HTERT RPE-1 (cell line): Measurements from ENCODE around the gene SIRT7.

ENCODE experiments used
- in situ Hi-C: fragments of 300-500 bp; cut with MboI; formaldehyde crosslinking; loops from 4 replicates; pipeline ENCODE4 v1.14.3; 2020; ENCODE audit warnings: low sequenced_read_pairs

SIRT7 gene

DNA sequence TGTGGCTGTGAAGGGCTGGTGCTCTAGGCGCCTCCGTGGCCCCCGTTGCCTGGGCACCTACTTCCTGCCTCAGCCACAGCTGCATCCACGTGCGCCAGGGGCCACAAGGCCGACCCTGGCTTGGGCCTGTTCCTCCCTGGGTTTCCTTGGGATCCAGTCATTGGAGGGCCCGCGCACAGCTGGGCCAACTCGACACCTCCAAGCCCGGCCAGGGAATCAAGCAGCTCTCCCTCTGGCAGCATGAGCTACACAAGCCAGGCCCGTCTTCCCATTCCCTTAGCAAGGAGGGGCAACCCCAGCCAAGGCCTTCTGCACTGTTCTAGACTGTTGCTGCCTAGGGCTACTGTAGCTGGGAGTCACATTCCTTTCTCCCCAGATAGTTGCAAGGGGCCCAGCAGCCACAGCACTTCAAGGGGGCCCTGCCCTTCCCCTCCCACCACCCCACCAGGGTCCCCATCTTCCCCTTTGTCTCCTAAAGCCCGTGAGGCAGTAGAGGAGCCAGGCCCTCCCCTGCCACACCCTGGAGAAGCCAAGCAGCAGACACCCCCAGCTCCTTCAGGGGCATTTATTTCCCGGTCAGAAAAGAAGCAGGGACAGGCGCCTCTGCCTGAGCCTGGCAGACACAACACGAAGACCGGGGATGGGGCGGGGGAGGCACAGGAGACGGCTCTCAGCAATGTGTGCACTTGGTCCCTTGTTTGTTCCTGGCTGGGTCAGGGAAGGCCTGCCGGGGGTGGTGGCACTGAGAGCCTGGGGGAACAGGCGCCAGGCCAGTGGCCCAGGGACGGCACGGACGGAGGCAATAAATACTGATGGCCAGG lies 50.6 kb downstream of the SIRT7 start:
- in situ Hi-C loops: no loop called here

DNA sequence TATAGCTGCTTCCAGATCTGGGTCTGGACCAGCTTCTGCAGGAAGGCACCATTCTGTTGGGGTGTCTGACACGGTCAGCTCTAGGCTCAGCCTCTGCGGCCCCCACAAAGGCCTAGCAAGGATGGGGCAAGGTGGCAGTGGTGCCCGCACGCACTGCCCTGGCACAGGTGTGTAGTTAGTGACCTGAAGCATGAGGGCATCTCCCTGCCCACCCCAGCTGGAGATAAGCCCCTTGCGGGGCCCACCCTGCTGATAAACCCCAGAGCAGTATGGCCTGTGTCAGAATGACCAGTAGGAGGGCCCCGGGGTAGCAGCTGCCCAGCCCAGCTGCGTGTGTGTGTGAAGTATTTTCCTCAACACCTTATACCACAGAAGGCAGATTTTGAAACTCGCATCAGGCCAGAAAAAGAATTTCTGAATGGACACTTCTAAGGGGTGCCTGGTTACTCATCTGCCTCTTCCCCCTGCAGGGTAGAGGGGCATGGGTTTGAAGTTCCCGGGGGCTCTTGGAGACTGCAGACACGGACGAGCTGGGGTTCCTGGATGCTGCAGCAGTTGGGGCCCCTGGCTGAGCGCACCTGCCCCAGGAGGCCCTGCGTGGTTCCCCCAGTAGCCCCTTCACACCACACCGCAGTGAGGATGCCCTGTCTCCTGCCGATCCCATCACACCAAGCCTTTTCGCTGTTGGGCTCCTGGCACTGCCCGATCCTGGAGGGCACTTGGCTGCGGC lies 51.4 kb downstream of the SIRT7 start:
- in situ Hi-C loops: no loop called here

DNA sequence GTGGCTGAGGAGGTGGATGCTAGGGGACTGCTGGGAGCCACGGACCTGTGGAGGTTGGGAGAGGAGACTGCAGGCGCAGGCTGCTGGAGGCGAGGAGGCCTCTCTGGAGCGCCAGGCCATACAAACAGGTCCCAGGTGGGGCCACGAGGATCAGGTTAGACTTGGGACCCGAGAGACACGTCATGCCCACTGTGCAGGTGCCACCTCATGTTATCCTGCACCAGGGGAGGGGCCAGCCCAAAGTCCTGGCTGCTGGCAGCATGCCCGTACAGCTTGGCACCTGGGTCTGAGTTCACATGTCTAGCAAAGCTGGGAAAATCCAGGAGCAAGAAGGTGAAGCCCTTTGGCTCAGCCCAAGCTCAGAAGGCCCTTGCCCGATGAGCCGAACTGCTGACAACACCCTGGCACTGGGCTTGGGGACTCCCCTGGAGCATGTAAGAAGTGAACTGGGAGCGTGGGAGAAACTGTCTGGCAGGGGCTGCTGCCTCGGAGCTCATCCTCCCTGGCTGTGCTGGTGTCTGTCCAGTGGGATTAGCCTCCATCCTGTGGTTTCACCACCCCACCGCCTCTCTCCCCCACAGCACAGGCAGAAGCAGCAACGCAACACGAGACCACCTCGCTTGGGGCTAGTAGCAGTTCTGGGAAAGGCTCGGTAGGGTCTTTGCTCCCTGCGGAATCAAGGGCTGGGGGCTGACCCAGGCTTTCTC lies 52.1 kb downstream of the SIRT7 start:
- in situ Hi-C loops: no loop called here

DNA sequence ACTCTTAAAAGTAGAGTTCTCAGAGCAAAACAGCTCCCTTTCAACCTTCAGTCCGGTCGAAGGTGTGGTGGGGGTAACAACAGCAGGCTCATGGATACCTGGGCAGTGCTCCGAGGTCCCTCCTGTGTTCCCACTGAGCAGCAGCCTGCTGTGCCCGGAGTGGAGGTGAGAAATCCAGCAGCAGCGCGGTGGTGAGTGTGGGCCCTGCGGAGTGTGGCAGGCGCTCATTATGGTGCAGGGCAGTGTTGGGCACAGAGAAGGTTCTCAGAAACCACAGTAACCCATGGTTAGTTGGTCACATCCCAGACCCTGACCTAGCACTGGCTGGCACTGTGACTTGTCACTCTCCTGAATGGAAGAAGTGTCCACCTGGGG lies 52.6 kb downstream of the SIRT7 start:
- in situ Hi-C loops: no loop called here

DNA sequence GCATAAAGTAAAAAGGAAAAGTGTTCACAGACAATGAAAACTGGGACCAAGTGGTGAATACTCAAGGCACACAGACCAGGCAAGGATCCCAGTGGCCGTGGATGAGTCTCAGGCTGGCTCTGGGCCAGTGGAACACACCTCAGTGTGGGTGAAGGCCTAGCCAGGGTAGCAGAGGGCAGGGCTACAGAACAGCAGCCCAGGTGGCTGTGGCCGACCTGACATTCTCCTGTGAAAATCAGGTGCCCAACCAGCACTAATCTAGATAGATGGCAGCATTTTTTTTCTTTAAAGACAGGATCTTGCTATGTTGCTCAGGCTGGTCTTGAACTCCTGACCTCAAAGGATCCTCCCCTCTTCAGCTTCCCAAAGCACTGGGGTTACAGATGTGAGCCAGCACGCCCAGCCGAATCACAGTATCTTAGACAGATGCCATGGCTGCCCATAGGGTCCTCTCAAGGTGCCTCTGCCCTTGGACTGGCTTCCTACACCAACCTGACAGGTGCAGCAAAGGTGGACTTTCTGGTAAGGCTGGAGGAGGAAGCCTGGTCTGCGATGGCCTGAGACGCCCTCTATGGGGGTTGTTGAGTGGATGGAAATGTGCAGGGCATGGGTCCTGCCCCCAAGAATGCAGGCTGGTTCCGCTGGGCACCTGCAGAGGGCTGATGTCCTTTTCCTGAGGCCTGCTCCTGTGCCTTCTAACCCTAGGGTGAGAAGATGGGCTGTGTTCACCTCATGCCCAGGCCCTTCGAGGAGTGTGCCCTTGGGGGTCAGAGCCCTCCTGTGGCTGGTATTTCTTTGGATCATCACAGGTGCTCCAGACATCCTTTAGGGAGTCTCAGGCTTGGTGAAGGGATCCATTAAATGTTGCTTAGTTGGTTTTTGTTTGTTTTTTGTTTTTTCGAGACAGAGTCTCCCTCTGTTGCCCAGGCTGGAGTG lies 53.9 kb downstream of the SIRT7 start:
- in situ Hi-C loops: no loop called here

DNA sequence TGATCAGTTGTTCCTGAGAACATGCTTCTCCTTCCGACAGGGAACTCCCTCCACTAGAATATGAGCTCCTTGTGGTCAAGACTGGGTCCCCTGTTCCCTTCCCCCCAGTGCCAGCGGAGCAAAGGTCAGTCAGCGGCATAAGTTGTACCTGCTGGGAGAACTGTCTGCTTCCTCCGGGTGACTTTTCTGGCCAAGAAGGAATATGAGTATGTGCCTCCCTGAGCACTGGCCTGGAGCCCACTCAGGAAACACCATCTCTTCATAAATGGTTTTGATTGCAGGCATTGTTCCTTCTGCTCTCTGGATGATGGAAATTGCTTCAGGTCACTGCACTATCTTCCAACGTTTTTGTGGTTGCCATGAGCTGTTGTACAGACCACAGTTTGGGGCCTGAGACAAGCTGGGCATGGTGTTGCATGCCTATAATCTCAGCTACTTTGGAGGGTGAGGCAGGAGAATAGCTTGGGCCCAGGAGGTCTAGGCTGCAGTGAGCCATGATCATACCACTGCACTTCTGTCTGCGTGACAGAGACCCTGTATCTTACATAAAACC lies 54.8 kb downstream of the SIRT7 start:
- in situ Hi-C loops: no loop called here
